HG03457 (cell line): ENCODE data around the gene ZC3HAV1L.
"Not testable (repeated sequence)": the region's sequence is repeated elsewhere in the genome, so short reads cannot be mapped to it uniquely, and the experiment has no call there.

ENCODE experiments used
- ATAC-seq: cut with Tn5 transposase; IDR thresholded peaks from one replicate; pipeline ENCODE4 v1.9.1; 2021; ENCODE audit warnings: moderate number of reproducible peaks; ENCODE audit not compliant: unreplicated experiment

Gene ZC3HAV1L

GRCh38 chr7:139035586-139036353, at the start of gene ZC3HAV1L:
Gene ZC3HAV1L (minus strand): TSS chr7:139036042. CDS start chr7:139036017, 25 bp downstream.
- peak; percentile 85 for ATAC-seq

- ATAC-seq, result no peak
Measured at GRCh38 chr7:139084709-139085108, 48.9 kb upstream of the ZC3HAV1L start.

GRCh38 chr7:139081584-139081983, 45.7 kb upstream of the ZC3HAV1L start:
- no peak for ATAC-seq

GRCh38 chr7:139080905-139081304, 45.1 kb upstream of the ZC3HAV1L start:
- ATAC-seq, result no peak

GRCh38 chr7:139079861-139080260, 44.0 kb upstream of the ZC3HAV1L start:
- ATAC-seq, result no peak

GRCh38 chr7:139078911-139079310, 43.1 kb upstream of the ZC3HAV1L start:
- no peak for ATAC-seq

- no peak for ATAC-seq
Measured at GRCh38 chr7:139078399-139078798, 42.6 kb upstream of the ZC3HAV1L start.

- not testable (repeated sequence) for ATAC-seq
Measured at GRCh38 chr7:139077706-139078105, 41.9 kb upstream of the ZC3HAV1L start.

GRCh38 chr7:139075871-139076686, 40.2 kb upstream of the ZC3HAV1L start:
- ATAC-seq, result no peak

- peak; percentile 63 for ATAC-seq
Measured at GRCh38 chr7:139075031-139075652, 39.3 kb upstream of the ZC3HAV1L start.

- ATAC-seq, result no peak
Measured at GRCh38 chr7:139072796-139073195, 37.0 kb upstream of the ZC3HAV1L start.

GRCh38 chr7:139071680-139072079, 35.8 kb upstream of the ZC3HAV1L start:
- ATAC-seq, result no peak

GRCh38 chr7:139068544-139069399, 32.9 kb upstream of the ZC3HAV1L start:
- ATAC-seq, result no peak

GRCh38 chr7:139066315-139066714, 30.5 kb upstream of the ZC3HAV1L start:
- no peak for ATAC-seq

- ATAC-seq, result no peak
Measured at GRCh38 chr7:139065323-139065722, 29.5 kb upstream of the ZC3HAV1L start.

GRCh38 chr7:139061416-139061815, 25.6 kb upstream of the ZC3HAV1L start:
- ATAC-seq, result no peak

- no peak for ATAC-seq
Measured at GRCh38 chr7:139060695-139061237, 24.9 kb upstream of the ZC3HAV1L start.

GRCh38 chr7:139059905-139060304, 24.1 kb upstream of the ZC3HAV1L start:
- no peak for ATAC-seq

GRCh38 chr7:139058943-139059342, 23.1 kb upstream of the ZC3HAV1L start:
- no peak for ATAC-seq

- no peak for ATAC-seq
Measured at GRCh38 chr7:139055674-139056073, 19.8 kb upstream of the ZC3HAV1L start.
